ENCODE data around the gene WDR53.
"Not testable (repeated sequence)": the region's sequence is repeated elsewhere in the genome, so short reads cannot be mapped to it uniquely, and the experiment has no call there.

Gene WDR53

DNA sequence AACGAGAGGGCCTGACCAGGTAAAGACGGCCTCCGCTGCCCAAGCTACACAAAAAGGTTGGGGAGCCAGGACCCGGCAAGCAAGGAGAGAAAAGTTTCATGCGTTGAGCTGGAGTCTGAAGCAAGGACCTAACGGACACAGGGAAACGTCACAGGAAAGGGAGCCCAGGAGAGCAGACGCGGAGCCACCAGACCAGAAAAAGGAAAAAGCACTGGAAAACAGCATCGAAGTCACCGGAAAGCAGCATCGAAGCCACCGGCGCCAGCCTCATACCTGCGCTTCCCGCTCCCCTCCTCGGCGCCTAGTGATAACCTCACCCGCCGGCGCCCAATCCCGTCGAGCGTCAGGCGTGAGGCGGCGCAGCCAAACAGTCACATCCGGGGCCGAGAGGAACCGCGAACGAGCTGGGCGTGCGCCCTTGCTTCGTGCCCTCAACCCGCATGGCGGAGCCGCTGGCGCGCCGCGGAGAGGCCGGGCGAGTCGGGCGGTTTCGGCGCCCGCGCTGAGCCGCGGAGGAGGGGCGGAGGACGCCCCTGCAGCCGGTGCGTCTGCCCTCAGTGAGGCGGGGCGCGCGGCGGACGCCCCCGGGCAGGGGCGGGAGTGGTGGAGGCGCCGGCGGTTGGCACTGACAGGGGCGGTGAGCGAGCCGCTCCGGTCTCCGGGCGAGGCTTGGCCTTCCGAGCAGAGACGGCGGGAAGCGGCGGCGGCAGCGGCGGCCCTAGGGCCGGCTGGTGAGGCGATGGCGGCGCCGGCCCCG is at the start of gene WDR53, which contains the start of gene FBXO45:
TSS of gene WDR53 (minus strand) at position 309 of the 757 bp plus-strand sequence. CDS start 7,079 bp downstream, outside the sequence.
TSS of gene FBXO45 (plus strand) at position 415 of the 757 bp plus-strand sequence. CDS start at position 740, 325 bp downstream.
- peak; percentile 94 for DNase-seq (ENCODE audit: low read depth)

DNA sequence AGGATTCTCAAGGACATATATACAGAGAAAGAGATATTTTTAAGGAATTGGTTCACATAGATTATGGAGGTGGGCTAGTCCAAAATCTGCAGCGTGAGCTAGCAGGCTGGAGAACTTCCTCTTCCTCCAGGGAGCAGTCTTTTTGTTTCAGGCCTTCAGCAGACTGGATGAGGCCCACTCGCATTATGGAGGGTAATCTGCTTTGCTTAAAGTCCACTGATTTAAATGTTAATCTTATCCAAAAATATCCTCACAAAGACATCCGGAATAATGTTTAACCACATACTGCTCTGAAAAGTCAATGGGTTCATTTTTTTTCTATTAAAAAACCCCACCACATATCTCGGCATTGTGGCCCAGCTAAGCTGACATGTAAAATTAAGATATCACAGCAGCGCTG is 48.9 kb upstream of the WDR53 start:
- no peak for DNase-seq (ENCODE audit: low read depth)

DNA sequence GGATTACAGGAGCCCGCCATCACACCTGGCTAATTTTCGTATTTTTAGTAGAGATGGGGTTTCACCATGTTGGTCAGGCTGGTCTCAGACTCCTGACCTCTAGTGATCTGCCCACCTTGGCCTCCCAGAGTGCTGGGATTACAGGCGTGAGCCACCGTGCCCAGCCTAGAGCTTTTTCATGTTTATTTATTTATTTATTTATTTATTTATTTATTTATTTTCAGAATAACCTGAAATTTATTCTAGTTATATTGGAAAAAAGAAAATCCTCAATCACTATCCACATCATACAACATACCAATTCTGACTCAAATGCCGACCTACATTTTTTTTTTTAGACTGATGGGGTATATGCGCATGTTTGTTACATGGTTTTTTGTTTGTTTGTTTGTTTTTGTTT is 46.9 kb upstream of the WDR53 start:
- DNase-seq (ENCODE audit: low read depth): not testable (repeated sequence)

DNA sequence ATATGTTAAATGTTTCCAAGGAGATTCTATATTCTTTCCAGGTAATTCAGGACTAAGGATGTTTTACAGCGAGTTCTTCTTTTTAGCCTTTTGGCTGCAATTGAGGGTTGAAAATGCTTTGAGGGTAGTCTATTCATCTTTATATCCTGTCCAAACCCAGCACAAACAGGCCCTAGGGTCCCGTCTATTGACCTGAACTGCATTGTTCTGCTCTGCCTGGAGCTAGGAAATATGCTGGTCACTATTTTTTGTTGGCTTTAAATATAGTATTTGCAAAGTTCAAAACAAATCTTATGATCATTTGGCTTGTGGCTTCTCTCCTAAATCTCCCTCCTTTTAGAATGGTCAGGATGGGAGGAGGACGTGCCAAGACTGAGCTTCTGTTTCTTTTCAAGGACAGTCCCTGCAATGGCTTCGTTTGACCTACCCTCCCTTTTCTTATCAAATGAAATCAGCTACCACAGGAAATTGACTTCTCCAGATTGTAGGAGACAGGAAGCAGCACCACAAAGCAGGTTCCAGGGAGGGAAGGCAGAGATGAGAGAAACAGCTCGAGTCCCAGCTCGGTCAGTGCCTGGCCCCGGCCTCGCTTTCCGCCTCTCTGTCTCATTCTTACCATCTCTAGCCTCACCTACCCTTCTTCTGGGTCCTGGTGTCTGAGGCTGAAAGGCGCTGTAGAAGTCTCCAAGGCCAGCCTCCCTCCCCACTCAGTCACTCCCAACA is 43.6 kb upstream of the WDR53 start:
- no peak for DNase-seq (ENCODE audit: low read depth)

DNA sequence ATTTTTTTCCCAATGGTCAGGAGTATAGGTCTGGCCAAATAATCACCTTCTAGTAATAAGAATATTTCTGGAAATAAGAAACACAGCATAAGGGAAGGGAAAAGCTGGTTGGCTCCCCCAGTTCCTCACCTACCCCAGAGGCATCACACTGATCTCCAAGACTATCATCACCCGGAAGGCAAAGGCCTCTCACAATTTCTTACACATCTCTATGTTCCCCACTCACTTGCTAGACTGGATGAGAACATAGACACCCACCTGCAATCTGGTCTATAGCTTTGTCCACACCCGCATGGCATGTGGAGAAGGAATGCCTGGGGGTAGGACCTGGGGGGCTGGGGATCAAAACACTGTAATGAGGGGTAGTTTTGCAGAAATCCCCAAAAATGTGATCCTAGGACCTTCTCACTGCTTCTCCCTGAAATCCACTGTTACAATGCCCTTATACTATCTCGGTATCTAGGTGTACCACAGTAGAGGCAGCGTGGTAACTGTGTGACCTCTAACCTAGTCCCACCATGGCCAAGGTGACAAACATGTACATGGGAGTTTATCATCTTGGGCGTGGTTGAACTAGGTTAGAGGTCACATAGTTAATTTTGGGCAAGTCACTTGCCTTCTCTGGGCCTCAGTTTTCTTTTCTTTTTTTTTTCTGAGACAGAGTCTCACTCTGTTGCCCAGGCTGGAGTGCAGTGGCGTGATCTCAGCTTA is 41.6 kb upstream of the WDR53 start:
- DNase-seq (ENCODE audit: low read depth): no peak

DNA sequence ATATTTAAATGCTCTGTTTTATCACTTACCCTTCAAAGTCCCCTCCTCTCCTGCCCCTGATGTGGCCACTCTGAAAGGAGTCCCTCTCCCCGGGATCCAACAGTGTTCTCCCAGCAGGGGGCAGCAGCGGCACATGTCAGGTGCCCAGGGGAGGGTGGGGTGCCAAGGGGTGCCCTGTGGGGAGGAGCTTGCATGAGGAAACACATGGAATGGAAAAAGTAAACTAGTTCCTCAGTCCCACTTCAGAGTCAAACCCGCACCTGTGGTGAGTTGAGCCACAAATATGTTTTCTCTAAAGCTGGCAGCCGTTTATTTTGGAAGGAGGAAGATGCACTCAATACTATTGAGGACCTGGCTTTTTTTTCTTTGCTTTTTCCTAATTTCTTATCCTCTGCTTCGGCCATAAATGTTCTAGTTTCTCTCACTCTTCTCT is 41.0 kb upstream of the WDR53 start:
- peak; percentile 90 for DNase-seq (ENCODE audit: low read depth)

DNA sequence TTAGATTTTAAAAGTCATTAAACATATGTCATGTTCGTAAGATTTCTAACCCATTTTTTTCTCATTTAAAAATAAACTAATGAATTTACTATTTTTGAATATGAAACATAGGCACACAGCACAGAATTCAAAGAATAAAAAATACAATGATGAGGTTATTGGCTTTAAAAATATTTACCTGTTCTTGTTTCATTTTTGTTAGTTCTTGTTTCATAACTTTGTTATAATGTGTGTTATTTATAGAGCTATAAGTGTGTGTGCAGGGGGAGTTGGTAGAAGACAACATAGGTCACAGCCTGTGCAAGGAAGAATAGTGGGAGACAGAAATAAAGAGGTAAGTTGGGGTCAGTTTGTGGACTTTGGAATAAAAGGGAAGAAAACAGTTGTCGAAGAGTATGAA is 40.3 kb upstream of the WDR53 start:
- DNase-seq (ENCODE audit: low read depth): no peak

DNA sequence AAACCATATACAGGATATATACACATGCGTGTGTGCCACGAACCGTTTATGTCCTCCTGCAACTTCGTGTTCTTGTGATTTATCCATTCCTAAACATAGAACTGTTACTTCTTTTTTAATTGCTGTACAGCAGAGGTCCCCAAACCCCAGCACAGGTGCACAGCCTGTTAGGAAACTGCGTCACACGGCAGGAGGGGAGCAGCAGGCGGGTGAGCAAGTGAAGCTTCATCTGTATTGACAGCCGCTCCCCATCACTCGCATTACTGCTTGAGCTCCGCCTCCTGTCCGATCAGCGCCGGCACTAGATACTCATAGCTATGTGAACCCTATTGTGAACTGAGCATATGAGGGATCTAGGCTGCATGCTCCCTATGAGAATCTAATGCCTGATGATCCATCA is 36.2 kb upstream of the WDR53 start:
- peak; percentile 20 for DNase-seq (ENCODE audit: low read depth)

DNA sequence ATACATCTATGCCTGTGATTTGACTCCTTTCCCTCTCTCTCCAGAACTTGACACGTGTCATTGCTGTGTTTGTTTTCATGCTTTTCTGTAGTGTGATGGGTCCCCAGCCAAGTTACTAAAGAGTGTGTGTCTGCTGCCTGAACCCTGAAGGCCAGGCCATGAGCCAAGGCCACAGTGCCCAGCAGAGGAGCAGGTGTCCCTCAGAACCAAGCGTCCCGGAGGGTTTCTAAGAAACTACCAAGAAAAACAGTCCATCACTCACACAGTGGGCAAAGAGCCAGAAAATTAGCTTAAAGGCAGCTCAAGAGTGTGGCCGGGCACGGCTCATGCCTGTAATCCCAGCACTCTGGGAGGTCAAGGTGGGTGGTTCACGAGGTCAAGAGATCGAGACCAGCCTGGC is 35.3 kb upstream of the WDR53 start:
- no peak for DNase-seq (ENCODE audit: low read depth)

DNA sequence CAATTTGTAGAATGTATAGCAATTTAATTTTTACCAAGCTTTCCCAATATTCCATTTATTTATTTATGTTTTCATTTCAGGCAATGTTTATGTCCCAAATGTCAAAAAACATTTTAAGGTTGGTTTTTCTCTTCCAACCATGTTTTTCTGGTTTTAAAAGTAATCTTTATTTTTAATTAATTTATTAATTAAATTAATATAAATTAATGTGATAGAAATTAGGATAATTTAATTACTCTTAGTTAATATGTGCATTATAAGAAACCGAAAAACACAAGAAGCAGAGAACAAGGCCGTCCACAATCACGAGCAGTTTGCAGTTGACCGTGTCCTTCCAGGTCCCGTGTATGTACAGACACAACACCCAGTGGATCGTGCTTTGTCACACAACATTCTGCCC is 34.3 kb upstream of the WDR53 start:
- no peak for DNase-seq (ENCODE audit: low read depth)

DNA sequence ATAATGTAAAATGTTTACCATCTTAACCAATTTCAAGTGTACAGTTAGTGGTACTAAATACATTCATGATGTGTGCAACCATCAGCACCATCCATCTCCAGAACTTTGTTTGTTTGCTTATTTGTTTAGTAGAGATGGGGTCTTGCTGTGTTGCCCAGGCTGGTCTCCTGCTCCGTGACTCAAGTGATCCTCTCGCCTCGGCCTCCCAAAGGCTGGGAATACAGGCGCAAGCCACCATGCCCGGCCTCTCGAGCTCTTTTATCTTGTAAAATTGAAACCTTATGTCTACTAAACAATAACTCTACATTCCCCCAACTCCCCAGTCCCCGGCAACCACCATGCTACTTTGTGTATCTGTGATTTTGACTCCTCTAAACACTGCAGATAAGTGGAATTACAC is 32.0 kb upstream of the WDR53 start:
- DNase-seq (ENCODE audit: low read depth): no peak

DNA sequence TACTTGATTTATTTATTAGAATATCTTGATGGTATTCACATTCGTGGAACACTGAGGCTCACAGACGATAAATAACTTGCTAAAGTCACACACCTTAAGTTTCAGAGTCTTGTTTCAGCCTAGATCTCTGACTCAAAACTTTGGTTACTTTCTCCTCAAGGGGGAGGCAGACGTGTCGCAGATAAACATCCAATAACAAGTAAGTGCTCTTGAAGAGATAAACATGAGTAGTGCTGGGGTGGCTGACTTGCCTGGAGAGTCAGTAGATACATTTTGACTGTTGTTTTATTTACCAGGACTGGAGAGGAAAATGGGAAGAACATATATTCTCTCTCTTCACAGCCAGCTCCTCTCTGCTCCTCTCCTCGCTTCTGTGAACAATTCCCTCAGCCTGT is 31.4 kb upstream of the WDR53 start:
- no peak for DNase-seq (ENCODE audit: low read depth)

DNA sequence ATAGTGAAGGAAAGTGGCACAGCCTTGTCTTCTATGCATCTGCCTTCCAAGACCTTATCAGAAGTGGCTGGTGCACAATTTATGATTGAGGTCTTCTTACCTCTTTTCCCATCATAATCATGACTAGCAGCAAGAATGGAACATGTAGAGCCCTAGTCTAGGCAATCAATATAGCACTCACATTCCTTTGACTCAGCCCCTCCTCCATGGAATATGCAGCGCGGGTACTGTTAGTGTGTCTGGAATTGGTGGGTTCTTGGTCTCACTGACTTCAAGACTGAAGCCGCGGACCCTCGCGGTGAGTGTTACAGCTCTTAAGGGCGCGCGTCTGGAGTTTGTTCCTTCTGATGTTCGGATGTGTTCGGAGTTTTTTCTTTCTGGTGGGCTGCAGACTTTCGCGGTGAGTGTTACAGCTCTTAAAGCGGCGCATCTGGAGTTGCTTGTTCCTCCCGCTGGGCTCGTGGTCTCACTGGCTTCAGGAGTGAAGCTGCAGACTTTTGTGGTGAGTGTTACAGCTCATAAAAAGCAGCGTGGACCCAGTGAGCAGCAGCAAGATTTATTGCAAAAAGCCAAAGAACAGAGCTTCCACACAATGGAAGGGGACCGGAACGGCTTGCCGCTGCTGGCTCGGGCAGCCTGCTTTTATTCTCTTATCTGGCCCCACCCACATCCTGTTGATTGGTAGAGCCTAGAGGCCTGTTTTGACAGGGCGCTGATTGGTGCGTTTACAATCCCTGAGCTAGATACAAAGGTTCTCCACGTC is 29.8 kb upstream of the WDR53 start:
- not testable (repeated sequence) for DNase-seq (ENCODE audit: low read depth)

DNA sequence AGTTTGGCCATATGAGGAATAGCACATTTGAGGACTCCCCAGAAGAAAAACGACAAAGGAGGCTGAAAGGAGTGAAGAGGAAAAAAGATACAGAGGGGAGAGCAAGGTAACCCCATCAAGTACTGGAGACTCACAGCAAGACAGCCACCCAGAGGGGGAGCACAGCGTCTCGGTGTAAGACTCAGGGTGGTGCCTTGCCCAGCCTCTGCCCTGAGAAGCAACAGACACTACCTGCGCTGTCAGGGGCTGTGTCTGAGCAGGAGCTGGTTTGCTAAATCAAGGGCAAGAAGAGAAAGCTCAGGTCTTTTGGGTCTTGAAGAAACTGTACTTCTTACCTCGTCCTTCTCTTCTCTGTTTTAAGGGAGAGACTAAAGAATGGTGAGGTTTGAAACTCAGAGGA is 28.0 kb upstream of the WDR53 start:
- DNase-seq (ENCODE audit: low read depth): no peak

DNA sequence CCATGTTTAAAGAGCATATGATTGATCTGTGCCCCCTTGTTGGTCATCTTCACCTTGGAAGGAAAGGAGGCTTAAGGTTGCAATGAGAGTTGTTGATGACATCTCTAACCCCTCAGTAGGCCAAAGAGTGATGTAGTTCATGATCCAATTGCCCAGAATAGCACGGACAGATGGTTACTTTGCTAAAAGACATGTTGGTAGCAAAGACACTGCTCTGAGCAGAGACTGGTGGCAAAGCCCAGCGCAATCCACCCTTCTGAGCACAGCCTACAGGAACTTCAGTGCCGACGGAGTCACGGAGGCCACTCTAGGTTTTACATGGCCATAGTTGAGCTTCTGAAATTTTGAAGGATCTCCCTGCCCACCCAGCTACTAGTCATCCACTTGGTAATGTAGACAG is 21.9 kb upstream of the WDR53 start:
- no peak for DNase-seq (ENCODE audit: low read depth)

DNA sequence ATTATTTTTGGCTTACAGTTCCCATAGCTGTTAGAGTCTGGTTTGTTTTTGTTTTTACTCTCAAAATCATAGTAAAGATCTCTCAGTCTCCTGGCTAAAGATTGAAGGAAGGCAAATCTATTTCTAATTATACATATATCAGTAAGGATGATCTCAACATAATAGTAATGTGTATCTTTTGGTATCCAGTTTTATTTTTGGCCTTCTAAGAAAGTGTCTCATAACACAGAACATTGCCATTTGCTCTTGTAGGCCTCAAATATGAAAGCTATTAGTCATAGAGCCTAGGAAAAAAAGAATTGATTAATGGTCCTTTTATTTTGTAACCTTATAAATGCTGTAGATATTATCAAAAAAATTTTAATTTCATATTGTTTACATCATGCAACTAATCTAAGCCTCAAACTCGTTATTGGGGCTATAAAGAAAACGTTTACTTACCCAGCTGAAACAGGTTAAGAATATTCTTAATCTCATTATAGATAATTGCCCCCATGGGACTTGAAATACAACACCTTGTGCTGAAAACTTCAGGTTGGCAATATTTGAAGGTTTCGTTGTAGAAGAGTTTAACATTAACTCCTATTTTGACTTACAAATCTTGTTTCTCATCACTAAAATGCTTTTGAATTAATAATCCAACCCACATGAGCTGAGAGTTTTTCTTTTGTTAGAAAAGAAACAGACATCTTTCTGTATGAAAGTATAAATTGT is 16.8 kb upstream of the WDR53 start:
- DNase-seq (ENCODE audit: low read depth): no peak

DNA sequence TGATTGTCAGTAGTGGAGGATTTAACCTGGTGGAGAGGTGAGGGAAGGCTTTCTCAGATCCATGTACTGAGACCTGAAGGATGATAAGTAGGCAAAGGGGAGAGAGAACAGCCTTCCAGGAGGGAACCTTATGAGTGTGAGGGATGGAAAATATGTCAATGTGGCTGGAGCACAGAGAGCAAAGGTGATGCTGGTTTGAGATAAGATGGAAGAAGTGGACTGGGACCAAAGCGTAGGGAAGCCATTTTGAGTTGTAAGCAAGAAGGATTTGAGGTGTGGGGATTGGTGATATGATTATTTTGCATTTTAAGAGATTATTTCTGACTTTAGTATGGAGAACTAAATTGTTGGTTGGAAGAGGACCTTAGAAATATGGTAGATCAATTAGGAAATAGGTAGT is 4.0 kb upstream of the WDR53 start:
- no peak for DNase-seq (ENCODE audit: low read depth)

DNA sequence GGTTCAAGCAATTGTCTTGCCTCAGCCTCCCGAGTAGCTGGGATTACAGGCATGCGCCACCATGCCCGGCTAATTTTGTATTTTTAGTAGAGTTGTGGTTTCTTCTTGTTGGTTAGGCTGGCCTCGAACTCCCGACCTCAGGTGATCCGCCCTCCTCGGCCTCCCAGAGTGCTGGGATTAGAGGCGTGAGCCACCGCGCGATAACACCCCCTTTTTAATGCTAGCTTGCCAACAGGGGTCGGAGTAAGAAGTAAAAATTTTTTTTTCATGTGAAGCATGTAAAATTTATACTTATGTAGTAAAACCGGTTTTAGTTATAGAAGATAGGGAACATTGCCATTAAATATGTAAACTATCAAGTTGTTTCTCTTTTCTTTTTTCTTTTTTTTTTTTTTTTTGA is 2.0 kb upstream of the WDR53 start:
- not testable (repeated sequence) for DNase-seq (ENCODE audit: low read depth)

DNA sequence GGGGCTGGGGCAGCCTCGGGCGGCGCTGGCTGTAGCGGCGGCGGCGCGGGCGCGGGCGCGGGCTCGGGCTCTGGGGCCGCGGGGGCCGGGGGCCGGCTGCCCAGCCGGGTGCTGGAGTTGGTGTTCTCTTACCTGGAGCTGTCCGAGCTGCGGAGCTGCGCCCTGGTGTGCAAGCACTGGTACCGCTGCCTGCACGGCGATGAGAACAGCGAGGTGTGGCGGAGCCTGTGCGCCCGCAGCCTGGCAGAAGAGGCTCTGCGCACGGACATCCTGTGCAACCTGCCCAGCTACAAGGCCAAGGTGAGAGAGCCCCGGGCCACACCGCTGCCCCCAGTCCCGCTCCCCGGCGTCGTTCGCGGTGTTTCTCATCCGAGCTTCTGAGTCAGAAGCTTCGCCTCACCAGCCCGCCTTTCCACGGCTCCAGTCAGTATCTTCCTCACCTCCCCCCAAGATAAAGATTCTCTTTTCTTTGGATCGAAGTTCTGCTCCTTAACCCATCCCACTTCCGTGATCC is 706 bp upstream of the WDR53 start:
- DNase-seq (ENCODE audit: low read depth): peak; percentile 32

DNA sequence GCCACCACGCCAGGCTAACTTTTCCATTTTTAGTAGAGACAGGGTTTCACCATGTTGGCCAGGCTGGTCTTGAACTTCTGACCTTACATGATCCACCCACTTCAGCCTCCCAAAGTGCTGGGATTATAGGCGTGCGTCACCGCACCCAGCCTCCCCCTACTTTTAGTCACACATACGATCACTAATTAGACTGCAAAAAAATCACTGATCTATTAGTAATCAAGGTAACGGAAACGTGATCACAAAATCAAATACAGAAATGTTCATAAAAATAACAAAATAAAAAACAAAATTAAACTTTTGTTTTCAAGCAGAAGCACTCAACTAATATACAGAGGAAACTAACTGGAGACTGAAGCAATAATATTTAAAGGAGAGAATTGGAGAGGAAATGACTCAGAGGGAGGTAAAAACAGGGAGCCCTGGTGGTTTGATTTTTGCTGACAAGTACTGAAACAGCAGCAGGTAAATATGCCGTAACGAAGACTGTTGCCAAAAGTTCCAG is 4.6 kb downstream of the WDR53 start:
- DNase-seq (ENCODE audit: low read depth): peak; percentile 21

DNA sequence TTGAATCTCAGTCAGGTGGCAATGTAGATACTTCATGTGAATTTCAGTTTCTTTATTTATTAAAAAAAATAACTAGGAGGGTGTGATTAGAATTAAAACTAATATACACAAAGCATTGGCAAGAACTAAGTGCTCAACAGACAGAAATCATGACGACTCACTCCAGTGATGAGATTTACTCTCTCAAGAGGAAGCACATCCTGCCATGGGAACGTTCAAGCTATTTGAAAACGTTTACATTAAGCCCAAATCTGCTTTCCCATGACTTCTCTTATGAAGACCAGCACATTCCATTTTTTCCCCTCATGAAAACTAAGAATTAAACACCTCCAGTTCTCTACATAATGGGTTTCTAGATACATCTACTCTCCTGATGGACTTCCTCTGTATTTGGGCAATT is 8.5 kb downstream of the WDR53 start:
- no peak for DNase-seq (ENCODE audit: low read depth)

Measured in activated T-helper 9 cell treated with anti-CD3 and anti-CD28 coated beads, Interleukin-2, amount 50 U/mL, for 16 hours (primary cell).